OCI-LY3 (cell line): ENCODE measurements around the gene CHST11.

Experiments
- H2AFZ ChIP-seq: fragments of 200-600, 300-600 bp; shearing (Covaris generic); 2 replicates; pipeline ENCODE4 v1.6.0; 2014; ENCODE audit warnings: antibody characterized with exemption, low read depth, low read length
- H3K27ac ChIP-seq: fragments of 200-600, 300-600 bp; sonication (generic); 2 replicates; pipeline ENCODE4 v1.5.1; 2014; ENCODE audit warnings: mild to moderate bottlenecking, low read length, moderate library complexity, mixed read lengths
- H3K27me3 ChIP-seq: fragments of 200-600, 300-600 bp; sonication (generic); 2 replicates; pipeline ENCODE4 v1.6.1; 2014; ENCODE audit warnings: low read depth, low read length, mixed read lengths
- H3K36me3 ChIP-seq: fragments of 200-600, 300-600 bp; sonication (generic); replicated peaks from 2 replicates; pipeline ENCODE3; 2014; ENCODE audit warnings: low read depth, low read length, mixed read lengths
- H3K4me1 ChIP-seq: fragments of 300-600, 200-600 bp; sonication (generic); 2 replicates; pipeline ENCODE4 v1.6.1; 2014; ENCODE audit warnings: low read length, mixed read lengths
- H3K4me2 ChIP-seq: fragments of 200-600, 300-600 bp; sonication (generic); 2 replicates; pipeline ENCODE4 v1.6.1; 2014; ENCODE audit warnings: low read length, mixed read lengths
- H3K4me3 ChIP-seq: fragments of 300-600, 200-600 bp; sonication (generic); 2 replicates; pipeline ENCODE4 v1.5.1; 2014; ENCODE audit warnings: antibody characterized with exemption, mild to moderate bottlenecking, low read length, moderate library complexity
- H3K79me2 ChIP-seq: fragments of 300-600, 200-600 bp; shearing (Covaris generic); 2 replicates; pipeline ENCODE4 v1.6.1; 2014; ENCODE audit warnings: mild to moderate bottlenecking, low read length, mixed read lengths
- H3K9ac ChIP-seq: fragments of 300-600, 200-600 bp; shearing (Covaris generic); 2 replicates; pipeline ENCODE4 v1.6.0; 2014; ENCODE audit warnings: mild to moderate bottlenecking, low read length, moderate library complexity
- H3K9me3 ChIP-seq: fragments of 200-600, 300-600 bp; shearing (Covaris generic); 2 replicates; pipeline ENCODE4 v1.6.1; 2014; ENCODE audit warnings: low read length, mixed read lengths; ENCODE audit not compliant: insufficient read depth
- H4K20me1 ChIP-seq: fragments of 200-600, 300-600 bp; sonication (generic); 2 replicates; pipeline ENCODE4 v1.6.1; 2016; ENCODE audit warnings: low read length, mixed read lengths; ENCODE audit not compliant: insufficient read depth
- EZH2phosphoT487 ChIP-seq: fragments of 200-600 bp; shearing (Covaris generic); IDR thresholded peaks from 2 replicates; pipeline ENCODE4 v1.6.1; 2018; ENCODE audit warnings: antibody characterized with exemption, mixed run types, low read depth
- TF ChIP-seq, protein P1 (sequence below): fragments of 200-600, 300-600 bp; sonication (generic); IDR thresholded peaks from 2 replicates; pipeline ENCODE4 v1.5.1; 2014; ENCODE audit warnings: antibody characterized with exemption, low read length, low read depth

CHST11 gene

DNA sequence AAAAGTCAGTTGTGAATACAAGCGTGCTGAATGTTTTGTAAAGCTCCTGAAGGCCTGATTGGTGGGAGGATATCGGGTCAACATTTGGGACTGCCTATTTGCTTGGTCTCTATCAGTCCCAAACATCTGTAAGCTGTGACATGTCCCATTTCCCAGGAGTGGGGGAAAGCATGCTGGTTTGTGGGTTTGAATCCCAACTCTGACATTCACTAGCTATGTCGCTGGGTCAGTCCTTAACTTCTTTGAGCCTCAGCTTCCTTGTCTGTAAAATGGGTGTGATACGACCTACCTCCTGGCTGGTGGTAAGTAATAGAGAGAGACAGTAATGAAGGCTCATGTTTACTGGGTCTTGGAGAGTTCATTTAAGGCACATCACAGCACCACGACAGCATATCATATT lies 136.7 kb downstream of the CHST11 start:
- H4K20me1 ChIP-seq, result no peaks in the 10 kb centered on the region

DNA sequence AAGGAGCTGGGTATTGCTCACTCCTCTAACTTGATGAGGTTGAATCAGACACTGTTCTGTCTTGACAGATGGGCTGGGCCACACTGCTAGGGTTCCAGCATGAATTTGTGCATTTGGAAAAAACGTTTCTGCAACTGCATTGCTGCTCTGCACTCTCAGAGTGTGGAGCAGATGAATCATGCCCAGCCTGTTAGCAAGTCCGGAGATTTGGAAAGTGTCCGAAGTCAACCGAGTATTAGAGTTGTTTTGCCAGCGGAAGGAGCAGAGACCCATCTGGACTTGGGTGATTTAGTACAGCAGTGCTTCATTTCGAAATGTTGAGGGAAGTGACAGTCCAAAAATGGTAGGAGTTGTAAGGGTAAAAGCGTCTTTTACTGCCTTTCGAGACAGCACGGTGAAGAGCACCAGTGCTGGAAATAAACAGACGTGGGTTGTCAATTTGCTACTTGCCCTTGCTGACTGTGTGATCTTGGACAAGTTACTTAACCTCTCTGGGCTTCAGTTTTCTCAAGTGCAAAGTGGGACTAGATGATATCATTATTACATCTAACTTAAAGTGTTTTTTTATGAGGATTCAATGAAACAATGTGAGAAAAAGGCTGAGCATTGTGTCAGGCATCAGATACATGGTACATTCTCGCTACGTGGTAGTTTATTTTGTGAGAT lies 139.5 kb downstream of the CHST11 start:
- Histone ChIP-seq H3K4me3 (no peak overlapping the region), H3K27me3 (no peaks in the 10 kb centered on the region), H3K4me2 (no peak overlapping the region), H3K79me2 (no peaks in the 10 kb centered on the region), H4K20me1 (no peaks in the 10 kb centered on the region), H2AFZ (no peak overlapping the region), H3K9ac (no peak overlapping the region), H3K9me3 (no peaks in the 10 kb centered on the region), H3K27ac (no peak overlapping the region), H3K4me1 (no peaks in the 10 kb centered on the region), H3K36me3 (no peaks in the 10 kb centered on the region)
- TF ChIP-seq, protein P1, sequence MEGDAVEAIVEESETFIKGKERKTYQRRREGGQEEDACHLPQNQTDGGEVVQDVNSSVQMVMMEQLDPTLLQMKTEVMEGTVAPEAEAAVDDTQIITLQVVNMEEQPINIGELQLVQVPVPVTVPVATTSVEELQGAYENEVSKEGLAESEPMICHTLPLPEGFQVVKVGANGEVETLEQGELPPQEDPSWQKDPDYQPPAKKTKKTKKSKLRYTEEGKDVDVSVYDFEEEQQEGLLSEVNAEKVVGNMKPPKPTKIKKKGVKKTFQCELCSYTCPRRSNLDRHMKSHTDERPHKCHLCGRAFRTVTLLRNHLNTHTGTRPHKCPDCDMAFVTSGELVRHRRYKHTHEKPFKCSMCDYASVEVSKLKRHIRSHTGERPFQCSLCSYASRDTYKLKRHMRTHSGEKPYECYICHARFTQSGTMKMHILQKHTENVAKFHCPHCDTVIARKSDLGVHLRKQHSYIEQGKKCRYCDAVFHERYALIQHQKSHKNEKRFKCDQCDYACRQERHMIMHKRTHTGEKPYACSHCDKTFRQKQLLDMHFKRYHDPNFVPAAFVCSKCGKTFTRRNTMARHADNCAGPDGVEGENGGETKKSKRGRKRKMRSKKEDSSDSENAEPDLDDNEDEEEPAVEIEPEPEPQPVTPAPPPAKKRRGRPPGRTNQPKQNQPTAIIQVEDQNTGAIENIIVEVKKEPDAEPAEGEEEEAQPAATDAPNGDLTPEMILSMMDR, result no peak
- no peak for TF ChIP-seq EZH2phosphoT487

More for the DNA sequence above, 136.7 kb downstream of the CHST11 start:
- Histone ChIP-seq H3K9ac (no peak overlapping the region), H3K4me2 (no peak overlapping the region), H3K4me3 (no peak overlapping the region), H3K79me2 (no peaks in the 10 kb centered on the region), H3K9me3 (no peaks in the 10 kb centered on the region), H2AFZ (no peak overlapping the region), H3K4me1 (no peaks in the 10 kb centered on the region), H3K36me3 (no peaks in the 10 kb centered on the region), H3K27ac (no peak overlapping the region), H3K27me3 (no peaks in the 10 kb centered on the region)
- TF ChIP-seq, protein P1, result no peak
- no peak for TF ChIP-seq EZH2phosphoT487

GRCh38 chr12:104596898-104597843 lies 140.4 kb downstream of the CHST11 start:
- H3K4me3 ChIP-seq, result no peak overlapping the region
- no peaks in the 10 kb centered on the region for H3K9me3 ChIP-seq
- no peaks in the 10 kb centered on the region for H3K36me3 ChIP-seq
- H2AFZ ChIP-seq, result no peak overlapping the region
- H3K27ac ChIP-seq, result no peak overlapping the region
- no peaks in the 10 kb centered on the region for H3K27me3 ChIP-seq
- no peaks in the 10 kb centered on the region for H3K79me2 ChIP-seq
- H3K9ac ChIP-seq, result no peak overlapping the region
- no peaks in the 10 kb centered on the region for H4K20me1 ChIP-seq
- H3K4me1 ChIP-seq, result no peaks in the 10 kb centered on the region
- no peak overlapping the region for H3K4me2 ChIP-seq
- no peak for TF ChIP-seq EZH2phosphoT487
- TF ChIP-seq, protein P1, result no peak
